ENCODE data around the gene ASMTL.

- no peak for TF ChIP-seq CTCF (conservative IDR thresholded peaks at IDR 0.05 in 1 of 2, IDR thresholded peaks at IDR 0.05 in 1 of 2; ENCODE audit: low read depth in 1 of 2, low read length in 2 of 2)
- no peak for TF ChIP-seq EZH2 (IDR thresholded peaks at IDR 0.05; ENCODE audit: low read length, missing control alignments)
These were observed 92.5 kb downstream of the ASMTL start for GRCh38 chrX:1360171-1360570.

All from fibroblast of lung (primary cell).